GM23338 (cell line): ENCODE results near the gene MKNK1. TPM values are rescaled to one million over a fixed set of nuclear protein-coding genes. Genes with fewer than 3 reads are reported as not detected.

Experiments
- ATAC-seq: fragments of 200-7000 bp; cut with Tn5 transposase; 3 replicates; pipeline ENCODE4 v1.9.1; 2020
- DNase-seq: peaks from one replicate; pipeline ENCODE4 v3.0.0-alpha.2; 2015; ENCODE audit warnings: low spot score
- H2AFZ ChIP-seq: fragments of 200-600 bp; sonication (generic); 2 replicates; pipeline ENCODE4 v1.8.0; 2016; ENCODE audit warnings: antibody characterized with exemption, mild to moderate bottlenecking, moderate library complexity
- H3F3A ChIP-seq: fragments of 200-600 bp; sonication (generic); replicated peaks from 2 replicates; pipeline ENCODE4 v1.8.0; 2017; ENCODE audit warnings: antibody characterized with exemption, mixed run types, low read depth
- H3K27ac ChIP-seq: fragments of 200-600 bp; sonication (generic); 2 replicates; pipeline ENCODE4 v1.6.1; 2016; ENCODE audit warnings: low read depth
- H3K27me3 ChIP-seq: fragments of 200-600 bp; sonication (generic); 2 replicates; pipeline ENCODE4 v1.8.0; 2016; ENCODE audit warnings: mild to moderate bottlenecking, mixed run types, moderate library complexity; ENCODE audit not compliant: insufficient read depth
- H3K36me3 ChIP-seq: fragments of 200-600 bp; sonication (generic); 2 replicates; pipeline ENCODE4 v1.8.0; 2016; ENCODE audit warnings: mild to moderate bottlenecking; ENCODE audit not compliant: insufficient read depth
- H3K4me1 ChIP-seq: fragments of 200-600 bp; sonication (generic); 2 replicates; pipeline ENCODE4 v1.8.0; 2016; ENCODE audit warnings: mild to moderate bottlenecking, moderate library complexity; ENCODE audit not compliant: insufficient read depth
- H3K4me2 ChIP-seq: fragments of 200-600 bp; sonication (generic); 2 replicates; pipeline ENCODE4 v1.7.1; 2017; ENCODE audit warnings: mixed run types
- H3K4me3 ChIP-seq: fragments of 200-600 bp; sonication (generic); 2 replicates; pipeline ENCODE4 v1.6.1; 2016; ENCODE audit warnings: mixed run types
- H3K79me2 ChIP-seq: fragments of 200-600 bp; sonication (generic); replicated peaks from 2 replicates; pipeline ENCODE4 v1.8.0; 2017; ENCODE audit warnings: mild to moderate bottlenecking; ENCODE audit not compliant: insufficient read depth
- H3K9me2 ChIP-seq: fragments of 200-600 bp; sonication (generic); 2 replicates; pipeline ENCODE4 v1.8.0; 2017; ENCODE audit not compliant: insufficient read depth
- H4K20me1 ChIP-seq: fragments of 200-600 bp; sonication (generic); replicated peaks from 2 replicates; pipeline ENCODE4 v1.8.0; 2017; ENCODE audit warnings: mild to moderate bottlenecking; ENCODE audit not compliant: insufficient read depth
- H3K27ac Mint-ChIP-seq: 2 replicates; pipeline ENCODE4 v1.8.0; 2020; ENCODE audit warnings: inconsistent platforms, mild to moderate bottlenecking, moderate library complexity, mixed read lengths
- H3K27me3 Mint-ChIP-seq: 3 replicates; pipeline ENCODE4 v1.8.0; 2022; ENCODE audit warnings: low read depth, mild to moderate bottlenecking, moderate library complexity, mixed read lengths, inconsistent platforms; ENCODE audit not compliant: insufficient read depth, poor library complexity
- H3K36me3 Mint-ChIP-seq: 3 replicates; pipeline ENCODE4 v1.8.0; 2021; ENCODE audit warnings: low read depth, mild to moderate bottlenecking, inconsistent platforms, moderate library complexity, mixed read lengths
- H3K4me1 Mint-ChIP-seq: 3 replicates; pipeline ENCODE4 v1.8.0; 2020; ENCODE audit warnings: mild to moderate bottlenecking, inconsistent platforms, mixed read lengths
- H3K4me3 Mint-ChIP-seq: 3 replicates; pipeline ENCODE4 v1.8.0; 2021; ENCODE audit warnings: moderate library complexity, mild to moderate bottlenecking, inconsistent platforms, mixed read lengths
- H3K9me3 Mint-ChIP-seq: 3 replicates; pipeline ENCODE4 v1.8.0; 2020; ENCODE audit warnings: moderate library complexity, mild to moderate bottlenecking, inconsistent platforms, mixed read lengths
- CREB1 ChIP-seq: fragments of 250-450 bp; sonication (Bioruptor Pico); IDR thresholded peaks from 2 replicates; pipeline ENCODE4 v1.5.0; 2020; ENCODE audit warnings: low read depth, mild to moderate bottlenecking, moderate library complexity
- CTCF ChIP-seq, 2 experiments: fragments of 200-600 bp in 1 of 2; sonication (generic) in 1 of 2; conservative IDR thresholded peaks; 2 replicates each; pipeline versions ENCODE4 v1.5.1 to v1.6.1; 2016 to 2017; ENCODE audit warnings: antibody characterized with exemption in 2 of 2, low read depth in 2 of 2, mild to moderate bottlenecking in 2 of 2, moderate library complexity in 1 of 2
- EZH2 ChIP-seq: fragments of 200-600 bp; sonication (generic); IDR thresholded peaks from one replicate; pipeline ENCODE4 v1.8.0; 2017; ENCODE audit warnings: antibody characterized with exemption, mild to moderate bottlenecking, low read depth; ENCODE audit not compliant: unreplicated experiment
- JUNB ChIP-seq: IDR thresholded peaks from one replicate; pipeline ENCODE4 v1.6.1; 2016; ENCODE audit warnings: antibody characterized with exemption; ENCODE audit not compliant: unreplicated experiment
- ZNF114 ChIP-seq: fragments of 250-450 bp; sonication (Bioruptor Pico); IDR thresholded peaks from 2 replicates; pipeline ENCODE4 v1.5.0; 2020; ENCODE audit warnings: mild to moderate bottlenecking, moderate library complexity
- ZNF462 ChIP-seq: fragments of 250-450 bp; sonication (Bioruptor Pico); IDR thresholded peaks from 2 replicates; pipeline ENCODE4 v1.5.0; 2020; ENCODE audit warnings: mild to moderate bottlenecking, moderate library complexity
- polyA plus RNA-seq: library from polyadenylated mRNA; unstranded; fragments of >200 nt; fragmentation: Nextera tagmentation; extraction: Ambion mirVana; gene quantifications from 2 replicates; pipeline ENCODE4 v1.2.1, GENCODE V29; 2016
- total RNA-seq: library from RNA; depleted of rRNA; stranded (reverse); fragments of >200 nt; shearing (Covaris generic); gene quantifications from 2 replicates; pipeline ENCODE4 v1.2.3, GENCODE V29; 2014

Gene MKNK1
- total and polyA plus RNA-seq, 2 experiments from 2014 or later: 11.8 to 20.5 TPM

- DNase-seq (no peak), ATAC-seq (no peak)
- no peak overlapping the region for H3K4me2 ChIP-seq
- peaks cover 49% of the 10 kb centered on the region for H3K27me3 Mint-ChIP-seq
- TF ChIP-seq CREB1 (CRISPR knock-in tag) (no peak), JUNB (no peak)
- no peak overlapping the region for H3K27ac ChIP-seq
- H3F3A ChIP-seq: 0 out of 2 replicates have a peak, but pooled peaks cover 3% of the 10 kb centered on the region
- no peak overlapping the region for H2AFZ ChIP-seq
- no peak overlapping the region for H3K4me3 Mint-ChIP-seq
- H3K4me1 Mint-ChIP-seq: peaks cover 2% of the 10 kb centered on the region; the same call in 1 of the 3 replicates
- H3K36me3 ChIP-seq: no peaks in the 10 kb centered on the region
- H4K20me1 ChIP-seq: no peaks in the 10 kb centered on the region
- no peak overlapping the region for H3K27ac Mint-ChIP-seq
- no peaks in the 10 kb centered on the region; the same call in 2 of the 3 replicates for H3K9me3 Mint-ChIP-seq
- H3K4me3 ChIP-seq: no peak overlapping the region
- no peaks in the 10 kb centered on the region for H3K79me2 ChIP-seq
- H3K9me2 ChIP-seq: no peaks in the 10 kb centered on the region
- no peaks in the 10 kb centered on the region for H3K36me3 Mint-ChIP-seq
- H3K4me1 ChIP-seq: peaks cover 3% of the 10 kb centered on the region
- peaks cover 97% of the 10 kb centered on the region for H3K27me3 ChIP-seq
Observed at GRCh38 chr1:46536527-46536926, 67.5 kb downstream of the MKNK1 start.

- no peak overlapping the region for H3K4me3 ChIP-seq
- H3K36me3 Mint-ChIP-seq: no peaks in the 10 kb centered on the region
- H3K36me3 ChIP-seq: no peaks in the 10 kb centered on the region
- H4K20me1 ChIP-seq: no peaks in the 10 kb centered on the region
- no peak overlapping the region for H2AFZ ChIP-seq
- no peaks in the 10 kb centered on the region for H3K9me3 Mint-ChIP-seq
- no peak overlapping the region for H3K27ac Mint-ChIP-seq
- peaks cover 3% of the 10 kb centered on the region for H3K4me1 ChIP-seq
- no peaks in the 10 kb centered on the region for H3K79me2 ChIP-seq
- peak; percentile 52 for DNase-seq
- H3K4me2 ChIP-seq: no peak overlapping the region
- H3K4me1 Mint-ChIP-seq: peaks cover 11% of the 10 kb centered on the region
- peaks cover 97% of the 10 kb centered on the region for H3K27me3 ChIP-seq
- no peak overlapping the region for H3K27ac ChIP-seq
- ATAC-seq: peak; percentile 5; the same call in 1 of the 3 replicates
- no peaks in the 10 kb centered on the region for H3K9me2 ChIP-seq
- TF ChIP-seq CTCF (conservative IDR thresholded peaks at IDR 0.05; ENCODE audit: low read depth in 2 of 2) (peak; percentile 33 to 62), JUNB (no peak), ZNF462 (CRISPR knock-in tag) (no peak), EZH2 (peak; percentile 25), ZNF114 (no peak)
- no peak overlapping the region for H3K4me3 Mint-ChIP-seq
- peaks cover 54% of the 10 kb centered on the region for H3K27me3 Mint-ChIP-seq
- 0 out of 2 replicates have a peak, but pooled peaks cover 3% of the 10 kb centered on the region for H3F3A ChIP-seq
Observed at GRCh38 chr1:46535063-46535462, 69.0 kb downstream of the MKNK1 start.
